ENCODE results near the gene USP10. TPM values are rescaled to one million over a fixed set of nuclear protein-coding genes. Genes with fewer than 3 reads are reported as not detected.

USP10 gene
- total RNA-seq, 2 experiments from 2014 or later, result 86.5 to 99.0 TPM

DNA sequence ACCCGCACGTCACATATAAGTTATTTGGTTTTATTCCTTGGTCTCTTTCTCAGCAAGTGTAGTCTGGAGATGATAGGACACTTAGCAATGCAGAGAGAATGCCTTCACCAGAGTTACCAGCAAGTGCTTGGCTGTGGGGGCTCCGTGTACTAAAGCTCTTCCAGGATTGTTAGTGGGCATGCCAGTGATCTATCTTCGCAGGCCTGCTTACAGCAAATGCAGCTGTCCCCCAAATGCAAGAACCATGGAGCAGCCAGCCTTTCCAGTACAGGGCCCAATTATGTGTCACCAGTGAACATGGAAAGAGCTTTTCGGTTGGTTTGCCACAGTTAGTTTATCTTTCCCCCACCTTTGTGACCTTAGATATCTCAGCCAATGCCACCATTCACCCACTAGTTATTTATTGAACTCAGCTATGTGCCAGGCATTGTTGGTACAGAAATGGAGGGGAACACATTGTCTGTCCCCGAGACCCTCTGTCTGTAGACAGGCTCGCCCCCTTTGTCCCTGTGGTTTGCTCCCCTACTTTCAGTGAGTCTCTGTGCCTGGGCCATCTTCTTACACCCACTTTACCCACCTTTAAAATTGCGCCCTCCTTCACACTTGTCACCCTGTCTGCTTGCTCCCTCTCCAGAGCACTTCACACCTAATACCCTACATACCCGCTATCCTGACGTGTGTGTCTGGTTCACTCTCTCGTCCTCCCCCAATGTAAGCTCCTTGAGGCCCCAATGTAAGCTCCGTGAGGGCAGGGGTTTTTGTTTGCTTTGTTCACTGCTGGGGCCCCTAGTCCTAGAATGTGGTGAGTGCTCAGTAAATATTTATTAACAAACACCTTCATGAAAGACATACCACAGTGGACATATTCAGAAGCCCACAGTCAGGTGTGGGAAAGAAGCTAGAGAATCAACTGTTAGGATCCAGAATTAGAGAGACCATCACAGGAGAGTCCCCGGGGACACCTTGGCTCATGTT lies 13.3 kb downstream of the USP10 start:
- peaks cover 47% of the 10 kb centered on the region for H3K4me1 Mint-ChIP-seq
- POLR2A ChIA-PET, result no interaction called here

DNA sequence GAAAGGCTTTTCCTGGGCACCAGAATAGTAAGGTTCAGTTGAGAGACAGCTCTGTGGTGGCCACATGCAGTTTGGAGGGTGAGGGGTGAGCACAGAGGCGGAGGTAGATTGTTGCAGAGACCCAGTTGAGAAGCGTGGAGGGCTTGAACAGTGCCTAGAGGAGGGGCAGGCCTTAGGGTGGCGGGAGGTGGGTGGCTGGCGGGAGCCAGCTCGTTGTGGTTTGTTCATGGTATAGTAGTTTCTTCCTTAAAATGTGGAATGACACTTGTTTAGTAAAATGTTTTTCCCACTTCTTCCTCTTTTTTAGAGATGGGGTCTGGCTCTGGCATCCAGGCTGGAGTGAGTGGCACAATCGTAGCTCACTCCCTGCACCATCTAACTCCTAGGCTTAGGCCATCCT lies 14.2 kb downstream of the USP10 start:
- POLR2A ChIA-PET, result no interaction called here
- peaks cover 49% of the 10 kb centered on the region for H3K4me1 Mint-ChIP-seq

More for the DNA sequence above, 13.3 kb downstream of the USP10 start:
- CTCF ChIA-PET, result interaction anchor here (0.8 to 1.5 kb wide), 7 partner anchors 9 to 91 kb away, joined by 3 to 4 read pairs (median 3); no protein-coding TSS in a partner anchor
- Mint-ChIP-seq H3K4me3 (no peak overlapping the region), H3K9me3 (no peaks in the 10 kb centered on the region), H3K36me3 (ENCODE audit: low read depth) (peaks cover 11% of the 10 kb centered on the region), H3K27me3 (no peaks in the 10 kb centered on the region), H3K27ac (peak overlapping the region; percentile 20)
- no peak for DNase-seq

GRCh38 chr16:84715424-84715823 lies 15.6 kb downstream of the USP10 start:
- Mint-ChIP-seq H3K9me3 (no peaks in the 10 kb centered on the region), H3K4me3 (no peak overlapping the region), H3K36me3 (ENCODE audit: low read depth) (peaks cover 19% of the 10 kb centered on the region), H3K4me1 (peaks cover 52% of the 10 kb centered on the region), H3K27me3 (no peaks in the 10 kb centered on the region), H3K27ac (no peak overlapping the region)
- no peak for DNase-seq
- CTCF ChIA-PET, result interaction anchor here (1.1 to 2.2 kb wide), 3 partner anchors 11 to 627 kb away, joined by 3 to 7 read pairs (median 3); no protein-coding TSS in a partner anchor
- POLR2A ChIA-PET, result interaction anchor here (0.6 kb wide), 1 partner anchor 445 kb away, joined by 3 read pairs; no protein-coding TSS in a partner anchor

More for the DNA sequence above, 14.2 kb downstream of the USP10 start:
- Mint-ChIP-seq H3K36me3 (ENCODE audit: low read depth) (peaks cover 13% of the 10 kb centered on the region), H3K4me3 (no peak overlapping the region), H3K27me3 (no peaks in the 10 kb centered on the region), H3K9me3 (no peaks in the 10 kb centered on the region), H3K27ac (no peak overlapping the region)
- no peak for DNase-seq
- CTCF ChIA-PET, result interaction anchor here (1.1 to 1.5 kb wide), 3 partner anchors 10 to 28 kb away, joined by 3 to 4 read pairs (median 4); no protein-coding TSS in a partner anchor

DNA sequence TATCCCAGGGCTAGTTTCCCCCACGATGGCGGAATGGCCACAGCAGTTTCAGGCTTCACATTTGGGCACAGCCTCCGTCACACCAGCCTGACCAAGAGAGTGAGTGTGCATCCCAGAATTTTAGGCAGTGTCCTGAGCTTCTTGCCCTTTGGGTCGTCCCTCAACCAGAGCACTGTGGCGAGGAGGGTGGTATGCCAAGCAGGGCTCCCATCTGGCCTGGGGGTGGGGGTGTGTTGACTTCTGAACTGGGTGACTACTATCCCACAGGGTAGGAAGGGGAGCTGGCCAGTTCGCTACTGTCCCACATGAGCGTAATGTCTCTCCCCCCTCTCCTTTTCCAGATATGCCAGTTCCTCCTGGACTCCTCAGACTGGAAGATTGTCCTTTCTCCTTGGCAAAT lies 16.1 kb downstream of the USP10 start:
- no peak for DNase-seq
- no peak overlapping the region for H3K27ac Mint-ChIP-seq
- peaks cover 51% of the 10 kb centered on the region for H3K4me1 Mint-ChIP-seq
- no peaks in the 10 kb centered on the region for H3K9me3 Mint-ChIP-seq
- POLR2A ChIA-PET, result interaction anchor here (0.6 kb wide), 1 partner anchor 445 kb away, joined by 3 read pairs; no protein-coding TSS in a partner anchor
- peaks cover 19% of the 10 kb centered on the region for H3K36me3 Mint-ChIP-seq (ENCODE audit: low read depth)
- CTCF ChIA-PET, result interaction anchor here (1.1 to 2.2 kb wide), 3 partner anchors 10 to 627 kb away, joined by 3 to 7 read pairs (median 3); no protein-coding TSS in a partner anchor
- no peaks in the 10 kb centered on the region for H3K27me3 Mint-ChIP-seq
- H3K4me3 Mint-ChIP-seq, result no peak overlapping the region

- POLR2A ChIA-PET, result no interaction called here
- CTCF ChIA-PET, result interaction anchor here (0.5 to 2.2 kb wide), 2 partner anchors 9 to 114 kb away, joined by 4 to 7 read pairs; no protein-coding TSS in a partner anchor
- Mint-ChIP-seq H3K27me3 (no peaks in the 10 kb centered on the region), H3K36me3 (ENCODE audit: low read depth) (peaks cover 19% of the 10 kb centered on the region), H3K9me3 (no peaks in the 10 kb centered on the region), H3K4me1 (peaks cover 51% of the 10 kb centered on the region), H3K4me3 (no peak overlapping the region), H3K27ac (no peak overlapping the region)
- no peak for DNase-seq
Observed at GRCh38 chr16:84716740-84717139, 16.9 kb downstream of the USP10 start.

DNA sequence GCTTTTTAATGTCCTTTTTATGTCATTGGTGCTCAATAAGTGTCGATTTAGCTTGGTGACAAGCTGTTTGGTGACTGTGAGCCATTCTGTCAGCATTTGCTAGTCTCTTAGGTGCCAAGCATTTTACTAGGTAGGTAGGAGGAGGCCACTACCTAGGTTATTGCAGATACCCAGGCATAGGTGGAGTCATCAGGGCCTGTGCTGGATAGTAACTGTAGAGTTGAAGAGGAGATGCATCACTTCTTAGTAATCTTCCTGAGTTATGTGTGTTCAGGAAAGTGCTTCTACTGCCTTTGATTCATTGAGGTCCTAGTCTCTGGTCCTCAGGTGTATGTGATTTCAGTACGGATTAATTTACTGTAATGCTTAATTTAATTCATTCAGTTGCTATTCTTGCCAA lies 17.7 kb downstream of the USP10 start:
- Mint-ChIP-seq H3K4me3 (no peak overlapping the region), H3K27me3 (no peaks in the 10 kb centered on the region), H3K9me3 (no peaks in the 10 kb centered on the region), H3K4me1 (peaks cover 58% of the 10 kb centered on the region), H3K27ac (no peak overlapping the region), H3K36me3 (ENCODE audit: low read depth) (peaks cover 19% of the 10 kb centered on the region)
- POLR2A ChIA-PET, result no interaction called here
- DNase-seq, result no peak
- CTCF ChIA-PET, result interaction anchor here (0.5 to 2.2 kb wide), 2 partner anchors 9 to 115 kb away, joined by 4 to 7 read pairs; no protein-coding TSS in a partner anchor

DNA sequence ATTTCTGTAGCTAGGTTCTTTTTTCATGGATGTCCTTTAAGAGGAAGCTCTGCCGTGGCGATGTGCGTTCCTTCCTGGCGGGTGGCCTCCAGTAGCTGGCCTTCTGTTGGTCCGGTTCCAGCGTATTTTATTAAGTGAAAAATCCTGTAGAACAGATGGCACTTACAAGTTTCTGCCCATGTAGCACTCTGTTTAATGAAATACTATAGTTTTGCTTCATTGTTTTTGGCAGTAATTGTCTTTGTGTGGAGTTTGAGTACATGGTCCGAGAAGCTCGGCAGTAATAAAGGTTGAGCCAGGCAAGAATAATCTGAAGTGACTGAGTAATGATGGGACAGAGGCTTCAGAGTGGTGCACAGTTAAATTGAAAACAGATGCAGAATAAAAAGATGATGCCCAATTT lies 20.4 kb downstream of the USP10 start:
- no peaks in the 10 kb centered on the region for H3K9me3 Mint-ChIP-seq
- H3K36me3 Mint-ChIP-seq (ENCODE audit: low read depth), result peaks cover 19% of the 10 kb centered on the region
- peaks cover 63% of the 10 kb centered on the region for H3K4me1 Mint-ChIP-seq
- H3K4me3 Mint-ChIP-seq, result no peak overlapping the region
- ChIA-PET POLR2A (no interaction called here), CTCF (interaction anchor here (1.0 to 2.6 kb wide), 6 partner anchors 10 to 90 kb away, joined by 3 to 10 read pairs (median 3); no protein-coding TSS in a partner anchor)
- no peak for DNase-seq
- no peak overlapping the region for H3K27ac Mint-ChIP-seq
- H3K27me3 Mint-ChIP-seq, result no peaks in the 10 kb centered on the region

DNA sequence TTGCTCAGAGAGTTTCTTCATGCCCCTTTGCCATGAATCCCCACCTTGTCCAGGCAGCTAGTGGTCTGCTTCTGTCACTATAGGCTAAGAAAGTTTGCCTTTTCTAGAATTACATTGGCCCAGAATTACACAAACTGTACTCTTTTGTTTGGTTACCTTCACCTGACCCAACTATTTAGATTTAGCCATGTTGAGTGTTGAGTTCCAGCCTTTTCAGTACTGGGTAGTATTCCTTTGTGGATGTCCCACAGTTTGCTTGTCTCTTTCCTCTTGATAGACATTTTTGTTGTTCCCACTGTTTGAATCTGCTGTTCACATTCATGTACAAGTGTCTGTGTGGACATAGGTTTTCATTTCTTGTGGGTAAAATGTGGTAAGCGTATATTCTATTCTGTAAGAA lies 22.3 kb downstream of the USP10 start:
- H3K27ac Mint-ChIP-seq, result no peak overlapping the region
- peaks cover 72% of the 10 kb centered on the region for H3K4me1 Mint-ChIP-seq
- no peaks in the 10 kb centered on the region for H3K27me3 Mint-ChIP-seq
- POLR2A ChIA-PET, result no interaction called here
- H3K4me3 Mint-ChIP-seq, result no peak overlapping the region
- peaks cover 17% of the 10 kb centered on the region for H3K36me3 Mint-ChIP-seq (ENCODE audit: low read depth)
- no peak for DNase-seq
- H3K9me3 Mint-ChIP-seq, result no peaks in the 10 kb centered on the region
- CTCF ChIA-PET, result interaction anchor here (2.6 kb wide), 1 partner anchor 12 kb away, joined by 10 read pairs; no protein-coding TSS in a partner anchor

GRCh38 chr16:84723906-84724305 lies 24.1 kb downstream of the USP10 start:
- Mint-ChIP-seq H3K9me3 (no peaks in the 10 kb centered on the region), H3K4me1 (peaks cover 70% of the 10 kb centered on the region), H3K36me3 (ENCODE audit: low read depth) (peaks cover 10% of the 10 kb centered on the region), H3K27me3 (no peaks in the 10 kb centered on the region), H3K4me3 (no peak overlapping the region), H3K27ac (no peak overlapping the region)
- no peak for DNase-seq
- ChIA-PET POLR2A (no interaction called here), CTCF (interaction anchor here (1.1 to 6.5 kb wide), 3 partner anchors 11 to 16 kb away, joined by 3 to 53 read pairs (median 3); no protein-coding TSS in a partner anchor)

- ChIA-PET CTCF (interaction anchor here (0.6 to 6.5 kb wide), 6 partner anchors 12 to 781 kb away, joined by 3 to 53 read pairs (median 4); no protein-coding TSS in a partner anchor), POLR2A (no interaction called here)
- Mint-ChIP-seq H3K9me3 (no peaks in the 10 kb centered on the region), H3K27me3 (no peaks in the 10 kb centered on the region), H3K36me3 (ENCODE audit: low read depth) (peaks cover 7% of the 10 kb centered on the region), H3K27ac (peak overlapping the region; percentile 42), H3K4me1 (peaks cover 70% of the 10 kb centered on the region), H3K4me3 (no peak overlapping the region)
- peak; percentile 25 for DNase-seq
Observed at GRCh38 chr16:84724606-84725309, 25.0 kb downstream of the USP10 start.

- peaks cover 73% of the 10 kb centered on the region for H3K4me1 Mint-ChIP-seq
- ChIA-PET CTCF (interaction anchor here (0.6 to 6.5 kb wide), 18 partner anchors 9 to 782 kb away, joined by 3 to 53 read pairs (median 4); no protein-coding TSS in a partner anchor), POLR2A (no interaction called here)
- H3K4me3 Mint-ChIP-seq, result no peak overlapping the region
- no peak for DNase-seq
- H3K9me3 Mint-ChIP-seq, result no peaks in the 10 kb centered on the region
- peak overlapping the region; percentile 42 for H3K27ac Mint-ChIP-seq
- H3K36me3 Mint-ChIP-seq (ENCODE audit: low read depth), result peaks cover 1% of the 10 kb centered on the region
- H3K27me3 Mint-ChIP-seq, result no peaks in the 10 kb centered on the region
Observed at GRCh38 chr16:84725481-84726078, 25.8 kb downstream of the USP10 start.
